Suppressor macrophage treated with lipopolysaccharide for 4 hours (primary cell): Measurements from ENCODE around the gene CDK2AP2.
"Not testable (repeated sequence)": the region's sequence is repeated elsewhere in the genome, so short reads cannot be mapped to it uniquely, and the experiment has no call there.

Experiments used
- DNase-seq: peaks from one replicate; pipeline ENCODE4 v3.0.0-alpha.2; 2020

The CDK2AP2 gene

DNA sequence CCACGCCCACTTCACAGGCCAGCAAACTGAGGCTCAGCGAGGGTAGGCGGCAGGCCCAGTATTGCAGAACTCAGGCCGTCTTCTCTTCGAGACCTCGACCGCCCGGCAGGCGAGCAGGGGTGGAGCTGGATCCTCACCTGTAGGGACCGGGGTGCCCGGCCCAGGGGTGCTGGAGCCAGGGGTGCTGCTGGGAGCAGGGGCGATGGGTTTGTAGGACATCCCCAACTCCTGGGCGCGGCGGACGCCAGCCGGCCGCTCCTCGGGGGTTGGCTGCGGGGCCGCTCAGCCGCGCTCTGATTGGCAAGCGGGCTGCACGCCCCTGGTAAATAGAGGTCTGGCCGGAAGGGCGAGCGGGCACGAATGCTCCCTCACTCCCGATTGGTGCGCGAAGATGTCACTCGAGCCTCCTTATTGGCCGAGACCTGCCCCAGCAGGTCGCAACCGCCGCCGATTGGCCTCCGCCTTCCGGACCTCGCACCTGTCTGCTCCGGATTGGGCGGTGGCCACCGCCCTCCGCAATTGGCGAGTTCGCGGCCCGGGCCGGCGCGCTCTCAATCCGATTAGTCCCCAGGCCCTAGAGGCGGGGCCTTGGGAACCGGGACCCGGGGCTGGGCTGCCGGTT, at the start of gene CDK2AP2:
CDK2AP2 (minus strand) TSS at position 299 of the 622 bp plus-strand sequence; CDS start at position 219, 80 bp downstream.
- peak; percentile 100 for DNase-seq

- no peak for DNase-seq
Observed at GRCh38 chr11:67556244-67556643, 48.3 kb upstream of the CDK2AP2 start.

GRCh38 chr11:67551697-67552096, 43.7 kb upstream of the CDK2AP2 start:
- DNase-seq = not testable (repeated sequence)

DNA sequence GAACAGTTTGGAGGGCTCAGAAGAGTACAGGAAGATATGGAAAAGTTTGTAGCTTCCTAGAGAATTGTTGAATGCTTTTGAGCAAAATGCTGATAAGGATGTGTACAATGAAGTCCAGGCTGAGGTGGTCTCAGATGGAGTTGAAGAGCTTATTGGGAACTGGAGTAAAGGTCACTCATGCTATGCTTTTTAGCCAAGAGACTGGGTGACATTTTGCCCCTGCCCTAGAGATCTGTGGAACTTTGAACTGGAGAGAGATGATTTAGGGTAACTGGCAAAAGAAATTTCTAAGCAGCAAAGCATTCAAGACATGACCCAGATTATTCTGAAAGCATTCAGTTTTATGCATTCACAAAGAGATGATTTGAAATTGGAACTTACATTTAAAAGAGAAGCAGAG, 43.2 kb upstream of the CDK2AP2 start:
- DNase-seq = no peak

- no peak for DNase-seq
Observed at GRCh38 chr11:67548555-67549110, 40.7 kb upstream of the CDK2AP2 start.

DNA sequence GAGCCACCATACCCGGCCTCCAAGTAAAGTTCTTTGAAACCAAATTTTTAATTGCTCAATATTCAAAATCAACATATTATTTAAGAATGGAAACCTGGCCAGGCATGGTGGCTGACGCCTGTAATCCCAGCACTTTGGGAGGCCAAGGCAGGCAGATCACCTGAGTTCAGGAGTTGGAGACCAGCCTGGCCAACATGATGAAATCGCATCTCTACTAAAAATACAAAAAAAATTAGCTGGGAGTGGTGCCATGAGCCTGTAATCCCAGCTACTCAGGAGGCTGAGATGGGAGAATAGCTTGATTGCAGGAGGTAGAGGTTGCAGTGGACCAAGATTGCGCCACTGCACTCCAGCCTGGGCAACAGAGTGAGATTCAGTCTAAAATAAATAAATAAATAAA, 40.1 kb upstream of the CDK2AP2 start:
- DNase-seq = not testable (repeated sequence)

DNA sequence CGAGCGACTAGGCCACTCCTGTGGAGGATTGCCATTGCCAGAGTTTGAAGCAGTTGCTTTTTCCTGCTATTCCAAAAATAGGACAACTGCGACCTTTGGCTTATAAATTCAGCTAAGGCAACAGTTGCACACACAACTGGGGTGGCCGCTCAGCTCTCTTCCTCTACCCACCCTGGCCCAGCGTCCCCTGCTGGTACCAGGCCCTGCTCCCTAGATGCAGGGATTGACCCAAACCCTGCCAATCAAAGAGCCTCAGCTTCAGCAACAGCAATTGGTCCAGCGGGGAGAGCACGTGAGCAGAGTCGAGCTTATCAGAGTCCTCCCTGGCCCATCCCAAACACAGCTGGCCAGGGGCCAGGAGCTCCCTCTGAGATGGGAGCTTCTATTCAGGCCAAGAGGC, 37.3 kb upstream of the CDK2AP2 start:
- DNase-seq = no peak

- DNase-seq = no peak
Observed at GRCh38 chr11:67544616-67545242, 36.8 kb upstream of the CDK2AP2 start.

DNA sequence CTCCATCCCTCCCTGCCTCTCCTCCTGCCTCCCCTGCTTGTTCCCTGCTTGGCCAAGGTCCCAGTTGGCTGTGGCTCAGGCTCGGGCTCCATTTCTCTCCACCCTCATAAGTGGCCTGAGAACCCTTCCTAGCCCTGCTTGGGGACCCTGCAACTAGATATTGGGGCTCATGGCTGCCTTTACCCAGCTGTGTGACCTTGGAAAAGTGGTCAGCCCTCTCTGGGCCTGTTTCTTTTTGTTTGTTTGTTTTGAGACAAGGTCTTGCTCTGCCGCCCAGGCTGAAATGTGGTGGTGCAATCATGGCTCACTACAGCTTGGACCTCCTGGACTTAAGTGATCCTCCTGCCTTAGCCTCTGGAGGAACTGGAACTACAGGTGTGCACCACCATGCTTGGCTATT, 35.6 kb upstream of the CDK2AP2 start:
- DNase-seq = no peak

DNA sequence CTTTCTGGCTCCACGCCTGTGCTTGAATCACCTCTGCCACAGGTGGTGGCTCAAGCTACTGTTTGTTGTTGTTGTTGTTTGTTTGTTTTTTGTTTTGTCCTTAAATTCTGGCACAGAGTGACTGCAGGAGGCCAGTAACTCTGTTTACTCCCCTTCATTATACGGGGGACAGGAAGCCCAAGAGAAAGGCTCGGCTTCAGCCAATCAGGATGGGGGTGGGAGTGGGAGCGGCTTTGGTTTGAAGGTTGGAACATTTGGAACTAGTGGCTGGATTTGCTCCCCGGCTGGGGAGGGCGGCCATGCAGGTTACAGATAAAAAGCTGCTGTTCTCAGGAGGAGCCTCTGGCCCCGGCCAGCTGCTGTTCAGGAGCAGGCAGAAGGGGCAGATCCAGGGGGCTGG, 35.0 kb upstream of the CDK2AP2 start:
- DNase-seq = no peak

GRCh38 chr11:67542169-67542568, 34.2 kb upstream of the CDK2AP2 start:
- DNase-seq = no peak

DNA sequence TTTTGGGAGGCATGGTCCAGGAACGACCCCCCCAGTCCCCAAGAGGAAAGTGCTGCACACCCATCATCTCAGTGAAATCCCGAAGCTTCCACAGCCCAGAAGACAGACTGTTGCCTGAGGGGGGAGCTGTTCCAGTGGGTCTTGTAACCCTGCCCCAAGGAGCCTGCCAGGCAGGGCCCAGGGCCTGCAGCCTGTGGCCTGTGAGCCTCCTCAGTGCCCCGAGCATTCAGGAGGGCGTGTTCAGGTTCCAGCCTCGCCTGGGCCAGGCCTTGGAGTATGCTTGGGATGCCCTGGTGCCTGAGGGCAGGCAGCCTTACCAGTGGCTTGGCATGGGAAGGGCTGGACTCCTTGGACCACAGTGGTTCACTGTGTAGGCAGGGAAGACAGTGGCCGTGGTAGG, 33.2 kb upstream of the CDK2AP2 start:
- no peak for DNase-seq

DNA sequence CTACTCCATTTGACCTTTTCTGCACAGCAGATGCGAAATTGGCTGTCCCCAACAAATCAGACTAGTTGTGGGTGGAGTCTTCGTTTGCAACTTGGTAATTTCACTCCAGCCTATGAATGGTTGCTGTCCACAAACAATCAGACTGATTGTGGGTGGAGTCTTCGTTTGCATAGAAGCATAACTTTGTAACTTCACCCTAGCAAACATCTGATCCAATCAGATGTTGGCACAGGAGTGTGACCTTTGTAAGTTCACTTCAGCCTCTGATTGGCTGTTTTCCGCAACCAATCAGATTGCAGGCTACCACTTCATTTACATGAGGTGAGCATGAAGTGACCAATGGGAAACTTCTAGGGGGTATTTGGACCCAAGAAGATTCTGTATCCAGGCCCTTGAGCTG, 31.6 kb upstream of the CDK2AP2 start:
- no peak for DNase-seq

GRCh38 chr11:67538823-67539505, 31.0 kb upstream of the CDK2AP2 start:
- DNase-seq = no peak

DNA sequence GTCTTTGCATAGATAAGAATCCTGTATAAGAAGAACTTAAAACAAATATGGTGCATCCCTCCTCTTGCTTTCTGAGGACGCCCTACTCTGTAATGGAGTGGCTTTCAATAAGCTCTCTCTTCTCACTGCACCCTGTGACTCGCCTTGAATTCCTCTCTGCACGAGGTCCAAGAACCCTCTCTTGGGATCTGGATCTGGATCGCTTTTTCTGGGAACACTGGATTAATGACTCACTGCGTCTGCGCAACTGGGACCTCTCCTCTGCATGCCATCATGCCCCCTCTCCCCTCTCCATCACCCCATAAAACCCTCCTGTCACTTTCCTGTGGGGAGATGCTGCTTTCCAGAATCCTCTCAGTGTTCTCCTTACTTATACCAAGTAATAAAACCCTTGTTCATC, 30.3 kb upstream of the CDK2AP2 start:
- DNase-seq = no peak

GRCh38 chr11:67535561-67535960, 27.6 kb upstream of the CDK2AP2 start:
- no peak for DNase-seq

GRCh38 chr11:67534070-67534679, 26.2 kb upstream of the CDK2AP2 start:
- DNase-seq = no peak

- DNase-seq = no peak
Observed at GRCh38 chr11:67532889-67533288, 24.9 kb upstream of the CDK2AP2 start.

- no peak for DNase-seq
Observed at GRCh38 chr11:67530282-67530592, 22.3 kb upstream of the CDK2AP2 start.

DNA sequence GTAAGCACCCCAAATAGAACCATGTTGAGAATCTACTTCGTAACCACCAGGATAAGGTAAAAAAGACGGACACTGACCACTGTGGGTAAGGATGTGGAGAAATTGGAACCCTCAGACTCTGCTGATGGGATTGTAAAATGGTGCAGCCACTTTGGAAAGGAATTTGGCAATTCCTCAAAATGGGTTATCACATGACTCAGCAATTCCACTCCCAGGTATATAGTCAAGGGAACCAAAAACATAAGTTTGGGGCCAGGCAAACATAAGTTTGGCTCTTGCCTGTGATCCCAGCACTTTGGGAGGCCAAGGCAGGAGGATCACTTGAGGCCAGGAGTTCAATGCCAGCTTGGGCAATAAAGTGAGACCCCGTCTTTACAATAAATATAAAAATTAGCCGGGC, 20.4 kb upstream of the CDK2AP2 start:
- no peak for DNase-seq

DNA sequence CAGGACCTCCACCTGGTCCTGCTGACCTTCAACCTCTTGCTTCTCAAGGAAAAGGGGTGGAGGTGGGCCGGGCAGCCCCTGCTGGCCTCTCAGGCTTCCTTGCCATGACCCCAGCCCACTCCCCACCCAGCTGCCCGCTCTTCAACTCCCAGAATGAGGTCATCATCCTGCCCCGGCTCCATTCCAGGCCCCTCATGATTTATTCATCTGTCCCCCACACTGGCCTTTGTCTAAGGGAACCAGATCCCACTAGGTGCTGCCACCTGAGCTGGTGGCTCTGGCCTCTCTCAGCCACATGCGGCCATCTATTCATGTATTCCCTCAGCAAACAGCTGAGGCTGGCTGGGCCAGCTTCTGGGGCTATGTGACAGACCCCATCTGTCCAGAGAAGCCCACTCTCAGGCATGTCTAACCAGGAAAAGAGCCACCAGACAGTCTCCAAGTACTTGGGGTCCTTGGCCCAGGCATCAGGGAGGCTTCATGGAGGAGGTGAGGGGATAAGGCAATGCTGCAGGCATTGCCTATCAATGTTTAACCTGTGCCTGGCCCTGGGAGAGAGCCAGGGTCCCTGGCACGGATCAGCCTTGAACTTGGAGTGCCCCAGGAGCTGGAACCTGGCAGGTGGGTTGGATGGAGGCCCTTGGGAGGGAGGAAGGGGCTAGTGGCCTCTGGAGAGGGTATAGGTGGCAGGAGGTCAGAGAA, 17.5 kb upstream of the CDK2AP2 start:
- DNase-seq = no peak

DNA sequence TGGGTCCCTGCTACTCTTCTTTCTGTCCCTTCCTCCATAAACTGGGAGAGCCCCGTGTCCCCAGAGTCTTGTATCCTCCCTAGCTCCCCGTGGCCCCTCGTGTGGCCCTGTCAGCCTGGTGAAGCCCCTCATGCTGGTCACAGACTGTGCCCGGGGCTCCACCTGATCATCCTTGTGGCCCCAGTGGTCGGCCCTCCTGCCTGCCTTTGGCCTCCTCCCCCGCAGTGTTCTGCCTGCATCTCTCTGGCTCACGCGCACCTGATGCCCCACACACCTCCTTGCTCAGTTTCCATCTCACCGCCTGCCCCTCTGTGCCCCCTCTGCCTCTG, 16.5 kb upstream of the CDK2AP2 start:
- no peak for DNase-seq
